ENCODE results near the gene BTD.
A peak's percentile ranks its signal among the peaks of the same experiment; 100 is the strongest.

BTD gene, protein sequence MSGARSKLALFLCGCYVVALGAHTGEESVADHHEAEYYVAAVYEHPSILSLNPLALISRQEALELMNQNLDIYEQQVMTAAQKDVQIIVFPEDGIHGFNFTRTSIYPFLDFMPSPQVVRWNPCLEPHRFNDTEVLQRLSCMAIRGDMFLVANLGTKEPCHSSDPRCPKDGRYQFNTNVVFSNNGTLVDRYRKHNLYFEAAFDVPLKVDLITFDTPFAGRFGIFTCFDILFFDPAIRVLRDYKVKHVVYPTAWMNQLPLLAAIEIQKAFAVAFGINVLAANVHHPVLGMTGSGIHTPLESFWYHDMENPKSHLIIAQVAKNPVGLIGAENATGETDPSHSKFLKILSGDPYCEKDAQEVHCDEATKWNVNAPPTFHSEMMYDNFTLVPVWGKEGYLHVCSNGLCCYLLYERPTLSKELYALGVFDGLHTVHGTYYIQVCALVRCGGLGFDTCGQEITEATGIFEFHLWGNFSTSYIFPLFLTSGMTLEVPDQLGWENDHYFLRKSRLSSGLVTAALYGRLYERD

GRCh38 chr3:15601399-15602145 is at the start of gene BTD, which contains the start of gene HACL1:
TSS of gene BTD (plus strand) at chr3:15601745. CDS start at chr3:15635440, 33,695 bp downstream.
TSS of gene HACL1 (minus strand) at chr3:15601569. CDS start at chr3:15601463, 106 bp downstream.
- DNase-seq (ENCODE audit: low spot score): peak; percentile 99

- DNase-seq (ENCODE audit: low spot score): no peak
These were observed 49.6 kb upstream of the BTD start for GRCh38 chr3:15551902-15552301.

GRCh38 chr3:15553749-15554148 is 47.8 kb upstream of the BTD start:
- DNase-seq (ENCODE audit: low spot score): no peak

- peak; percentile 24 for DNase-seq (ENCODE audit: low spot score)
These were observed 45.0 kb upstream of the BTD start for GRCh38 chr3:15556512-15556911.

GRCh38 chr3:15557511-15557946 is 44.0 kb upstream of the BTD start:
- DNase-seq (ENCODE audit: low spot score): peak; percentile 74

DNA sequence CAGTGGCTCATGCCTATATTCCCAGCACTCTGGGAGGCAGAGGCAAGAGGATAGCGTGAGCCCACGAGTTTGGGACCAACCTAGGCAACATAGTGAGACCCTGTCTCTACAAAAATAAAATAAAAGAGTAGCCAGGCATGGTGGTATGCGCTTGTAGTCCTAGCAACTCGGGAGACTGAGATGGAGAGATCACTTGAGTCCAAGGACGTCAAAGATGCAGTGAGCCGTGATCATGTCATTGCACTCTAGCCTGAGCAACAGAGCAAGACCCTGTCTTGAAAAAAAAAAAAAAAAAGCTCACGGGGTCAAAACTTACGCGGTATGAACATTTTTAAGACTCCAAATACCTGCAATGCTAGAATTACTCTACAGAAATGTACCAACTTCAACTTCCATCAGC is 43.0 kb upstream of the BTD start:
- DNase-seq (ENCODE audit: low spot score): no peak

DNA sequence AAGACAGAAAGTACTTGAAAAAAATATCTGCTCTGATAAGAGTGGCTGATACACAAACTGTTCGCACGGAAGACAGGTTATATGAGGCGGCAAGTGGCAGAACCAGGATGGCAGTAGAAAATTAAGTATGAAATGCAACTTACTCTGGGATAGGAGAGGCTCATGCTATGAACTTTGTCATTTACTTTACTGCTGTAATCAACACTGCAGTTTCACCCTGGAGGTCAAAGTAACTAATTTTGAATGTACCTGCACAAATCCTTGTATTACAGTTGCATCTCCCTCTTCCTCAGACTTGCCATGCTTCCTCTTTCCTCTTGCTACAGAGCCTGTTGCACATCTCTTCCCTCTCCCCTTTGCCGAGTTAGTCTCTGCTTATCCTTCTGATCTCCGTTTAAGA is 39.0 kb upstream of the BTD start:
- DNase-seq (ENCODE audit: low spot score): no peak

DNA sequence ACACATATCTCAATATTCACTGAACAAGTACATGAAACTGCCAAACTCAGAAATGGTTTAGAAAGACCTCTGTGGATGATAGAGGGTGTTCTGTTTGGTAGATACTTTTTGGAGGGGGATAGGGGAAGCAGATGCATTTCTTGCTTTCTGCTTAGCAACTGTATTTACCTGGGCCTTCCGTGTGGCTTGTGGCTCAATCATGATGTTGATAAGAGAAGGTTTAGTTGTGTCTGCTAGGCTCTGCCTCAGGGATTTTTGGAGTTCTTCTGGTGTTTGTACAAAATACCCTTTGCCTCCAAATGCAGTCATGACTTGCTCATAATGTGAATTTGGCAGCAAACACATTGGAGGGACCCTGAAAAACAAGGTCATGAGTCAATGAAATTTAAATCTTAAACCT is 38.4 kb upstream of the BTD start:
- no peak for DNase-seq (ENCODE audit: low spot score)

GRCh38 chr3:15572138-15572537 is 29.4 kb upstream of the BTD start:
- DNase-seq (ENCODE audit: low spot score): no peak

DNA sequence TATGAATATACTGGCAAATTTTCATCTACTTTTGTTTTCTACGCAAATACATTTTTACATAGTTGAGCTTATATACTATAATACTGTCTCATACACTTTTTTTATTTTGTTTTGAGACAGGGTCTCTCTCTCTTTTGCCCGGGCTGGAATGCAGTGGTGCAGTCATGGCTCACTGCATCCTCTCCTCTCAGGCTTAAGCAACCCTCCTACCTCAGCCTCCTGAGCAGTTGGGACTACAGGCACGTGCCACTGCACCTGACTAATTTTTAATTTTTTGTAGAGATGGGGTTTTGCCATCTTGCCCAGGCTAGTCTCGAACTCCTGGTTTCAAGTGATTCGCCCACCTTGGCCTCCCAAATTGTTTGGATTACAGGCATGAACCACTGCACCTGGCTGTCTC is 26.1 kb upstream of the BTD start:
- no peak for DNase-seq (ENCODE audit: low spot score)

- no peak for DNase-seq (ENCODE audit: low spot score)
These were observed 25.1 kb upstream of the BTD start for GRCh38 chr3:15576475-15576874.

- DNase-seq (ENCODE audit: low spot score): no peak
These were observed 23.2 kb upstream of the BTD start for GRCh38 chr3:15578289-15578867.

DNA sequence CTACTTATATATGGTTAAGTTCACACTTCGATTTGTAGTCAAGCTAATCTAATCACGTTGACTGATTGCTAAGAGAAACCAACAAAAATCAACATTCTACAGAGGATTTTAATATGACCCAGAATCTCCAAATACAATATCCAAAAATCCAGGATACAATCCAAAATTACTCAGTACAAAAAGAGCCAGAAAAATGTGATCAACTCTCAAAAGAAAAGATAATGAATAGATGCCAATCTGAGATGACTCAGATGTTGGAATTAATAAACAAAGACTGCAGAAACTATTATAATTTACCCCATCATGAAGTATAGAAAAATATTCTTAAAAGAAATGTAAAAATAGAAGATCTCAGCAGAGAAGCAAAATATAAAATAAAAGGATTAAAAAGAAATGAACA is 22.5 kb upstream of the BTD start:
- DNase-seq (ENCODE audit: low spot score): no peak

- DNase-seq (ENCODE audit: low spot score): no peak
These were observed 19.8 kb upstream of the BTD start for GRCh38 chr3:15581471-15582394.

DNA sequence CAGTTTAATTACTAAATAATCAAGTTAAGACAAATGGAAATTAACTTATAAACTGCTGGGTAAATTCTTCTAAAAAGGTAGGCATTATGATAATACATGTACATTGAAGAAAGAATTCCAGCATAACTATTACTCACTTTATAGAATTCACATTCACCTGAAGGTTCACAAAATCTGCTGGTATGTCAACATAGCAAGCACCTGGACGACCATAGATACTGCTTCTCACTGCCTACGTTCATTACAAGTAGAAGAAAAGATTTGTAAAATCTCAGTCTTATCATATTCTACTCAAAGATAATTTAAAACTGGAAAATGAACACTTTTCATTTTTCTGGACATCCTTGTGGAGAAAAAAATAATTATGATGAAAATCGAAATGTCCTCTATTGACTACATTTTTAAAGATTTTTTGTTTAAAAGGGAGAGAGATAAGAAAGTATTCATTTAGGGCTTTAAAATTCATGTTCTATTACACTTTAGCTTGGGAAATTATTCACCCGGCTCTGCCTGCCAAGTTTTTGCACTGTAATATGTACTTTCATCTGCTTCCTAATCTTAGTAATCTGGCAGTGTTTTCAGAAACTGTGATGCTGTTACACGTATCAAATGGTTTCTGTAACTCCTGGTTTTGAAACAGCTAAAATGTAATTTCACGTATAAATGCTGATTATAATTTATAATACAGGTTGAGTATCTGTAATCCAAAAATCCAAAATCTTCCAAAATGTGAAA is 16.3 kb upstream of the BTD start:
- no peak for DNase-seq (ENCODE audit: low spot score)

GRCh38 chr3:15591242-15591641 is 10.3 kb upstream of the BTD start:
- DNase-seq (ENCODE audit: low spot score): no peak

DNA sequence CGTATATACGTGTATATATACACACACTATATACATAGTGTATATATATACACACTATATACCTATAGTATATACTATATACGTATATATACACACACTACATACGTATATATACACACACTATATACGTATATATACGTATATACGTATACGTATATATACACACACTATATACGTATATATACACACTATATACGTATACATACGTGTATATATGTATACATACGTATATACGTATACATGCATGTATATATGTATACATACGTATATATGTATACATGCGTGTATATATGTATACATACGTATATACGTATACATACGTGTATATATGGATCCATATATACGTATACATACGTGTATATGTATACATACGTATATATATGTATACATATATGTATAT is 9.6 kb upstream of the BTD start:
- DNase-seq (ENCODE audit: low spot score): no peak

DNA sequence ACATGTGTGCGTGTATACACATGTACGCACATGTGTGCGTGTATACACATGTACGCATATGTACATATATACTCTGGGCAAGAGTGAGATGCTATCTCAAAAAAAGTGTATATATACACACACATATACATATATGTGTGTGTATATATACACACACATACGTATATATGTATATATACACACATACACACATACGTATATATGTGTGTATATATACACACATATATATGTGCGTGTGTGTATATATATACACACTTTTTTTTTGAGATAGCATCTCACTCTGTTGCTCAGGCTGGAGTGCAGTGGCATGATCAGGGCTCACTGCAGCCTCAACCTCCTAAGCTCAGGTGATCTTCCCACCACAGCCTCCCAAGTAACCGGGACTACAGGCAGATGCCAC is 8.6 kb upstream of the BTD start:
- no peak for DNase-seq (ENCODE audit: low spot score)

- DNase-seq (ENCODE audit: low spot score): no peak
These were observed 5.6 kb upstream of the BTD start for GRCh38 chr3:15595955-15596354.

- DNase-seq (ENCODE audit: low spot score): no peak
These were observed 523 bp upstream of the BTD start for GRCh38 chr3:15601046-15601398.

DNA sequence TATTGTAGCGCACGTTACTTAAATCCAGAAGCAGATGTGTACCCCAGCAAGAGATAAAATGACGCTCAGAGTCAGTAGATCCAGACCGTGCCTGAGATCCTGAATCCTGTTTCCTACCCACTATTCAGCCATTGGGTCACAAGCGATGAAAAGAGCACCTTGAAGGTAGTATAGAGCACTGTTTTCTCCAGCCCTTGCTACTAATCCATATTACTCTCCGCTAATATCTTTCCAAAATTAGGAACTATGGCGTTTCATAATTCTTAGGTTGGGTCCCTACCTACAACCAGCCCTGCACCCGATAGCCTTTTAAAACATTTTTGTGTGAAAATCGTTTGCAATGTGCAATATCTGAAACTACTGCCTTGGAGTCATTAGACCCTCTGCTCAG is 596 bp downstream of the BTD start:
- no peak for DNase-seq (ENCODE audit: low spot score)

All from activated CD4-positive, alpha-beta T cell treated with anti-CD3 and anti-CD28 coated beads, Interleukin-2, Interleukin-4, amounts not matched to agents 100 ng/mL and 50 ng/mL, durations not matched to agents 16 hours and 8 hours (primary cell).